Fibroblast of the conjunctiva (primary cell): Measurements from ENCODE around the gene GPC2.
A peak's percentile ranks its signal among the peaks of the same experiment; 100 is the strongest.

Source experiments
- DNase-seq: peaks from one replicate; pipeline ENCODE4 v3.0.0-alpha.2; 2010; ENCODE audit warnings: low read depth

Gene GPC2

GRCh38 chr7:100169147-100169850 lies 7.9 kb downstream of the GPC2 start:
- no peak for DNase-seq

- DNase-seq, result no peak
Observed at GRCh38 chr7:100167912-100168323, 9.3 kb downstream of the GPC2 start.

DNA sequence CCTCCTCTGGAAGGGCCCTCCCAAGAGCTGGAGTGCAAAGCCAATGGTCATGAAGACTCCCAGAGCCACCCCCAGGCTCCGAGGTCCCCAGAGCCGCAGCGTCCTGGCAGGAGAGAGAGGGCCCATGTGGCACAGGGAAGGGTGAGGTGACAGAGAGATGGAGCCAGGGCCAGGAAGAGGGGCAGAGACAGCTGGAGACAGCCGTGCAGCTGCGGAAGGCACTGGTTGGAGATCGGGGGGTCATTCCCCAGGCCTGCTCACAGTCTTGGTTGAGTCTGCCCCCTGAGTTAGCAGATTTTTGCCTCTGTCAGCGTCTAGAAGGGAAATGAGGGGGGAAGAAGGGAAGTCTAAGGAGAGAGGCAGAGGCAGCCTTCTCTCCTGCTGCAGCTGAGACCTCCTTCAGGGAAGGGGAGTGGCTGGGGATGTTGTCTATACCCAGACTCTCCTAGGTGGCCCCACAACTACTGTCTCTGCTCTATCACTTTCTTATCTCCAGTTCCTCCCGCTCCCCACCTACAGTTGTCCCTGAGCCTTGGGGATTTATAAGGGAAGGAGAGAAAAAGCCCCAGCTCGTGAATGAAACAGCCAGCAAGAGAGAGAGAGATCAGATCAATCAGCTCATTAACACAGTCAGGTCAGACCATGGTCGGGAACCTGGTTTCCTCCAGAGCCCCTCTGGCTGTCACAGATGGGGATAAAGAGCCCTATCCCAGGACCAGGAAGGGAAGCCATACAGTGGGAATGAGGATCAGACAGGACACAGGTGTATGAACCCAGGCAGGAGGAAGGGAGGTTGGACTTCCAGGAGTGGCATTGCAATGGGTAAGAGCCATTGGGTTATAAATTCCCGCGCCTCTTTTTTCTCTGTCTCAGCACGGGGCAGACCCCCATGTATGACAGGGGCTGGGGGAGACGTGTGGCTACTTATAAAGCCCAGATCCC lies 9.9 kb downstream of the GPC2 start:
- no peak for DNase-seq

DNA sequence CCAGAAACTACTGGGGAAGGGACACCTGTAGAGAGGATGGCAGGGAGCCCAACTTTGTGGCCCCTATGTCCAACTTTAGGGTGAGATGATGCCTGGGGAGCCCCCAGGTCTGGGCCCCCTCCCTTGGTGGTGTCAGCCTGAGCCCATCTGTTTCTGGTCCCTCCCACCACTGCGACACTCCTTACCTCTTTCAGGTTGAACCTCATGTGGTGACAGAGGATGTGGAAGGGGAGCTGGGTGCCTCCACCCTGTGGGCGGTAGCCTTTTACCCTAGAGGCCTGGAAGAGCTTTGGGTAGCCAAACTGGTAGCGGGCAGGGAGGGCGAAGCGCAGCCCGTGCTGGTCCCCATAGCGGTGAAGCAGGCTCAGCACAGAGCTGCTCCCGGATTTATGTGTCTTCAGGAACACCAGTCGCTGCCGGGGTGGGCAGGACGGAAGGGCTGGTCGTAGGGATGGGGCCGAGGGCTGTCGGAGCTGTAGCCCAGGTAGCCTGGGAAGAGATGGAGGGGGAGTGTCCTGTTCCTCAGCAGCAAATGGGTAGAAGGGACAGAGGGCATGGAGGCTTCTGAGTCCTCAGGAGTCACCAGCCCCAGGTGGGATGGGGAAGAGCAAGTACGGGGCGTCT lies 10.8 kb downstream of the GPC2 start:
- DNase-seq, result no peak

GRCh38 chr7:100163871-100164270 lies 13.3 kb downstream of the GPC2 start:
- no peak for DNase-seq

- no peak for DNase-seq
Observed at GRCh38 chr7:100163006-100163531, 14.1 kb downstream of the GPC2 start.

DNA sequence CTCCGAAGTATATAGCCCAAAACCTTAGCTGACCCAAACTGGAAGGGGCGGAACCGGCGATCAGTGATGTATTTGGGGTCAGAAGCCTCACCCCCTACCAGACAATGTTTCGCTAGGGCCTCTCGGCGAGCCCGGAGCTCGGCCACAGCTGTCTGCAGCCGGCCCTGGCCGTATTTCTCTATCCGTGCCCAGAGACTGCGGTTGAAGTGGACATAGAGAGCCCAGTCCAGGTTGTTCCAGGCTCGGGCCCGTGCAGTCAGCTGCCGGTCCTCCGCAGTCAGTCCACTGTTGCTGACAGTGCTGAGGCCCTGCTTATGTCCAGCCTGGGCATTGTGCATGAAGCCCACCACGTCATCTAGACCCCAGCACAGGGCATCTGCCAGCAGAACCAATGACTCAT lies 17.1 kb downstream of the GPC2 start:
- DNase-seq, result no peak

GRCh38 chr7:100159099-100159623 lies 18.0 kb downstream of the GPC2 start:
- no peak for DNase-seq

DNA sequence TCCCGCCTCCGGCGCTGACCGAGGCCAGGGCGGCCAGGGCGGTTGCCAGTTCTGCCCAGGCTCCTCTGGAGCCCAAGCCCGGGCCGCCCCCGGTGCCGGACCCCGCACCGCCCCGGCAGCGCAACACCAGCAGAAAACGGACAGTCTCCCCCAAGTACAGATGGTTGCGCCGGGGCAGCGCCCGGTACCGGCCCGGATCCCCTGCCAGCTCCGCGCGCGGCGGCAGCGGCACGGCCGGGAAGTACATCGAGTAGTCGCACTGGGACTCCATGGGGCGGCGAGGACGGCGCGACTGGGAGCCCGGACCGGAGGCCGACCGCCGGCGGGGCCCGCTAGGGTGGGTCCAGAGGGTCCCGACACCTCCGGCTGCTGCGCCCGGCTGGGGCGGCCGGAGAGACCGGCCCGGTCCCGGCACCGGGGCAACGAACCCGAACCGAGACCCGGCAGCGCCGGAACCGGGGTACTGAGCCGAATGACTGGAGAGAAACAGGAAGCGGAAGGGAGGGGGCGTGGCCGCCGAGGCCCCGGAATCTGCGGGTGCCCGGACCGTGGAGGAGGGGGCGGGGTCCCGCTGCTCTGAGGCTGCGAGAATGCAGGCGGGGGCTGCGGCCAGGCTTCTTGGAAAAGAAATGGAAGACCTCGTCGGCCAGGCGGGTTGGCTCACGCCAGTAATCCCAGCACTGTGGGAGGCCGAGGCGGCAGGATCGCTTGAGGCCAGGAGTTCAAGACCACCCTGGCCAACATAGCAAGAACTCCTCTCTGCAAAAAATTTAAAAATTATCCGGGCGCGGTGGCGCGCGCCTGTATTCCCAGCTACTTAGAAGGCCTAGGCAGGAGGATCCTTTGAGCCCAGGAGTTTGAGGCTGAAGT lies 18.7 kb downstream of the GPC2 start, which contains the start of gene TRAPPC14:
TRAPPC14 (minus strand) TSS at position 495 of the 870 bp plus-strand sequence; CDS start at position 271, 224 bp downstream.
- peak; percentile 47 for DNase-seq

DNA sequence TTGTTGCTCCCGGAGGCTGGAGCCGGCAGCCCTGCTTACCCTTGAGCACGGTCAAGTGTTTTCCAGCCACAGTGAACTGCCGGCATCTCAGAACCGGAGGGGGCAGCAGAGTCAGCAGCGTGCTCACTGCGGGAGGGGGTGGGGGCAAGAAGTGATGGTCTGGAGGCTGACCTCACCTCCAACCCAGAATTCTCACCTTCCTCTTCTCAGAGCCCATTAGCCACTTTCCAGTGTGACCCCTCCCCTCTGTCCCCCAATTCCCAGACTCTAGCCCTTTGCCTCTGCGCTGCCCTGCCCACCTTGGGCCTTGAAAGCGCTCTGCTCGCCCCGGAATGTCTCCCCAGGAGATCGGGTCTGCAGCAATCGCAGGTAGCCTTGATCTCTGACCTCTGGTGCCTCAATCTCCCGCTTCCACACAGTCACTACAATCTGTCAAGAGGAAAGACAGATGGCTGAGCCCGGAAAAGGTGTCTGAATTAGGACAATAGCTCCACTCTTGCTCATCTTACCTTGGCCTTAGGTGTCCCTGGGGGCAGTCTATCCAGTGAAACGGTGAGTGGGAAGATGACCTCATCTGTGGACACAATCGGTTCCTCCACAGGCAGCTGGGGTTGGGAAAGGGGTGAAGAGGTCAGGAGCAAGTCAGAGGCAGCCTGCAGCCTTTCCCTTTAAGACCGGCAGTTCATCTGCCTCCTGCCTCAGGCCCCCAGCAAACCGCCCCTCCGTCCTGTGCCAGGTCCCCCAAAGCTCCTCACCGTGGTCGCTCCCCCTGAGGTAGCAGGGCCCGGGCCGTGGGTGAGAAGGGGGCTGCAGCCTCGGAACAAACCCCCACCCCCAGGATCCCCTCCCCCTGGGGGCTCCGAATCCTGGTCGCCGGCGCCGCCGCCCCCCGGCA lies 19.6 kb downstream of the GPC2 start:
- no peak for DNase-seq

GRCh38 chr7:100157069-100157333 lies 20.2 kb downstream of the GPC2 start:
- DNase-seq, result no peak

GRCh38 chr7:100156331-100157068 lies 20.7 kb downstream of the GPC2 start:
- DNase-seq, result no peak

- DNase-seq, result no peak
Observed at GRCh38 chr7:100155553-100156317, 21.4 kb downstream of the GPC2 start.

DNA sequence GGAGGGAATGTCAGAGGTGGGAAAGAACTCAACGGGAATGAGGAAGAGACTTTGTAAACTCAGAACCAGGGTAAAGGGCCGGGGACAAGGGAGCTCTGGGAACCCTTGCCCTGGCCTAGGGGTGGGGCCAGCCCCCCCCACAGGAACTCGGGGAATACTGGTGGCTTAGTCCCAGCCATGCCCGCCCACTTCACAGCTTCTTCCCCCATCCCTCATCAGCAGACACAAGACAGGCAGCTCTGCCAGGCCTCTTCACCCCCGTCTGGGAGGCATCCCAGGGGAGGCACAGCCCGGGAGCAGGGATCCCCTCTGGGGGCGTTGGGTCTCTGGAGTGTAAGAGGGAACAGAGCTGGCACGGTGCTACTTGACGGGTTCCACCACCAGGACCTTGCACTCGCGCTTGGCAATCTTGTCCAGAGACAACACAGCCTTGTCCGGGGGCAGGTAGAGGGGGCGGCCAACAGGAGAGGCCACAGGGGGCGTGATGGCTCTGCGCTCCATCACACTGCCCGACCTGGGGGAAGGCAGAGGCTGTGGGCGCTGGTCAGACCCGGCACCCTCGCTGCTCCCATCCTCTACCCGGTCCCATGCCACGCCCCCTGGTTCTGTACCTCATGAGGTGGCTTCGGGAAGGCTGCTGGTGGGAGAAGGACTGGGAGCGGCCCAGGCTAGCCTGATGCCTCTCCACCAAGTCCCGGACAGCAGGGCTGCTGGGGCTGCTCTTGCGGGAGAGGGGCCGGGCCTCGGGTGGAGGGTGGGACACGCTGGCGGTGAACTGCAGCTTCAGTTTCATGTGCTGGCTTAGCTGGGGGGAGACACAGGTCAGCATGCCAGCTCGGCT lies 22.3 kb downstream of the GPC2 start:
- no peak for DNase-seq

GRCh38 chr7:100153708-100154535 lies 23.3 kb downstream of the GPC2 start:
- no peak for DNase-seq

DNA sequence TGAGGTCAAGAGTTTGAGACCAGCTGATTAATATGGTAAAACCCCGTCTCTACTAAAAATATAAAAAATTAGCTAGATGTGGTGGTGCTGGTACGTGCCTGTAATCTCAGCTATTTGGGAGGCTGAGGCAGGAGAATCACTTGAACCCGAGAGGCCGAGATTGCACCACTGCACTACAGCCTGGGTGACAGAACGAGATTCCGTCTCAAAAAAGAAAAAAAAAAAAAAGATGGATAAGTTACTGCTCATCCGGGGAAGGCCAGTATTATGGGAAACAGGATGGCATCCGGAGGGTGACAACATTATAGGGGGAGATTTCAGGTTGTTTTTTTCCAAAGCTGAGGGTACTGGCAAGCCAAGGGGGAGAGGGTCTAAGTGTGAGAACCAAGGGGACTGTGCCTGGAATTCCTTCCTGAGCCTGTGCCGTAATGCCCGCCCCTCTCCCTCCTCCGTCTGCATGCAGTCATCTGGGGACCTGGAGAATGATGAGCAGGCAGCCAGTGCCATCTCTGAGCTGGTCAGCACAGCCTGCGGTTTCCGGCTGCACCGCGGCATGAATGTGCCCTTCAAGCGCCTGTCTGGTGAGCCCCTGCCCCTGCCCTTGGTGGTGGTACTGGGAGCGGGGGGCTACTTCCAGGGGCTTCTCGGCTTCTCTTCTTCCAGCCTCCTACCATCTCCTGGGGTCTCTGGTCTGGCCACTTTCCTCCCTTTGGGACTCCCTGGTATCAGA lies 24.1 kb downstream of the GPC2 start:
- DNase-seq, result no peak
